HepG2 (cell line): ENCODE data around the gene TTLL10. TPM values are rescaled to one million over a fixed set of nuclear protein-coding genes. Genes with fewer than 3 reads are reported as not detected.

Experiments
- ATAC-seq: fragments of 200-7000 bp; cut with Tn5 transposase; 3 replicates; pipeline ENCODE4 v1.9.1; 2020; ENCODE audit warnings: mild to moderate bottlenecking, moderate library complexity
- BruUV-seq: library from RNA; stranded (reverse); fragments of 400-500 nt; replicated peaks from 2 replicates; lab custom pipeline; 2021; lab: Mats Ljungman, UMichigan
- CTCF ChIA-PET: fragments of 300-600 bp; formaldehyde crosslinking; extraction: SDS; loops from one replicate; lab custom pipeline; 2021; ENCODE audit warnings: low total read pairs, inconsistent platforms, low intra/inter-chr PET ratio; lab: Yijun Ruan, JAX
- POLR2A ChIA-PET: fragments of 350-600 bp; sonication (Branson Sonifier 250); formaldehyde crosslinking; loops from one replicate; lab custom pipeline; 2020; ENCODE audit warnings: antibody characterized with exemption, inconsistent platforms; lab: Yijun Ruan, JAX
- DNase-seq: peaks from one replicate; pipeline ENCODE4 v3.0.0-alpha.2; 2015; ENCODE audit warnings: low spot score
- FAIRE-seq: peaks from 3 replicates; lab custom pipeline; 2011; peaks lifted over from hg19 to GRCh38; lab: Jason Lieb, UNC
- H2AFZ ChIP-seq: one replicate; pipeline ENCODE4 v1.6.1; 2011; ENCODE audit warnings: low read length, inconsistent platforms
- H3K27ac ChIP-seq: fragments of 300-600 bp; 3 replicates; pipeline ENCODE4 v1.8.0; 2011; ENCODE audit warnings: mixed run types, mild to moderate bottlenecking, mixed read lengths, low read length, inconsistent platforms; ENCODE audit not compliant: insufficient read depth; ENCODE audit errors: extremely low read length
- H3K27me3 ChIP-seq, 2 experiments: fragments of 200-600 bp in 1 of 2; 2 replicates in 1 of 2; 3 replicates in 1 of 2; pipeline versions ENCODE4 v1.6.0 to v1.8.0; 2011; ENCODE audit warnings: low read length in 2 of 2, mild to moderate bottlenecking in 2 of 2, moderate library complexity in 2 of 2, inconsistent platforms in 1 of 2; ENCODE audit not compliant: insufficient read depth in 2 of 2, control insufficient read depth in 1 of 2
- H3K36me3 ChIP-seq, 2 experiments: fragments of 200-600 bp in 1 of 2; replicated peaks in 1 of 2; 2 replicates in 1 of 2; 3 replicates in 1 of 2; pipeline versions ENCODE4 v1.5.1 to v1.8.0; 2011; ENCODE audit warnings: low read length in 2 of 2, inconsistent platforms in 1 of 2; ENCODE audit not compliant: insufficient read depth in 2 of 2, control insufficient read depth in 1 of 2
- H3K4me1 ChIP-seq: 2 replicates; pipeline ENCODE4 v1.5.1; 2012; ENCODE audit warnings: low read length, inconsistent platforms; ENCODE audit not compliant: insufficient read depth
- H3K4me2 ChIP-seq: 2 replicates; pipeline ENCODE4 v1.6.0; 2011; ENCODE audit warnings: low read depth, low read length, inconsistent platforms
- H3K4me3 ChIP-seq, 3 experiments: fragments of 200-600 bp in 1 of 3; sonication (generic), shearing (Covaris generic) in 1 of 3; replicated peaks in 1 of 3; 2 replicates each; pipeline ENCODE4 v1.5.1; 2011 to 2016; ENCODE audit warnings: low read length in 3 of 3, inconsistent platforms in 2 of 3, low read depth in 2 of 3, mild to moderate bottlenecking in 2 of 3, control low read depth in 1 of 3, mixed read lengths in 1 of 3; ENCODE audit not compliant: insufficient read depth in 1 of 3
- H3K79me2 ChIP-seq: one replicate; pipeline ENCODE4 v1.6.1; 2011; ENCODE audit warnings: low read length, inconsistent platforms; ENCODE audit not compliant: insufficient read depth
- H3K9ac ChIP-seq: 2 replicates; pipeline ENCODE4 v1.6.0; 2011; ENCODE audit warnings: mild to moderate bottlenecking, low read depth, low read length, inconsistent platforms; ENCODE audit not compliant: insufficient read depth
- H3K9me3 ChIP-seq: 2 replicates; pipeline ENCODE4 v1.5.1; 2012; ENCODE audit warnings: mild to moderate bottlenecking, low read length
- H4K20me1 ChIP-seq: 2 replicates; pipeline ENCODE4 v1.6.0; 2011; ENCODE audit warnings: inconsistent platforms, mild to moderate bottlenecking, low read length, moderate library complexity; ENCODE audit not compliant: insufficient read depth
- CENPT ChIP-seq: sonication (generic); formaldehyde crosslinking; IDR thresholded peaks from 2 replicates; pipeline ENCODE4 v1.8.0; 2022; ENCODE audit warnings: low read depth, mild to moderate bottlenecking, moderate library complexity, missing genetic modification reagents
- DNMT3B ChIP-seq: conservative IDR thresholded peaks from 2 replicates; pipeline ENCODE4 v1.6.1; 2016; ENCODE audit warnings: missing biosample characterization, control low read depth
- ETV6 ChIP-seq: sonication (generic); formaldehyde crosslinking; conservative IDR thresholded peaks from 2 replicates; pipeline ENCODE4 v1.4.0; 2020; ENCODE audit warnings: missing genetic modification reagents
- HNRNPL ChIP-seq: fragments of 200-400 bp; formaldehyde crosslinking; IDR thresholded peaks from 2 replicates; pipeline ENCODE4 v1.6.1; 2017; ENCODE audit warnings: mild to moderate bottlenecking, low read depth, low read length
- SOX6 ChIP-seq, 2 experiments: fragments of 450-650 bp in 1 of 2; sonication (generic) in 1 of 2; formaldehyde crosslinking in 1 of 2; IDR thresholded peaks; 2 replicates each; pipeline versions ENCODE4 v1.4.0 to v1.6.1; 2017 to 2020; ENCODE audit warnings: antibody characterized with exemption in 1 of 2, mild to moderate bottlenecking in 1 of 2, missing genetic modification reagents in 1 of 2
- TEAD3 ChIP-seq: optimal IDR thresholded peaks from 2 replicates; pipeline ENCODE3; 2016; ENCODE audit warnings: borderline replicate concordance
- TMF1 ChIP-seq: sonication (generic); formaldehyde crosslinking; IDR thresholded peaks from 2 replicates; pipeline ENCODE4 v1.8.1; 2022; ENCODE audit warnings: low read depth, missing genetic modification reagents
- YY1 ChIP-seq: IDR thresholded peaks from 2 replicates; pipeline ENCODE4 v1.6.1; 2011; ENCODE audit warnings: low read length, low read depth, moderate library complexity, mild to moderate bottlenecking; ENCODE audit not compliant: insufficient read depth, insufficient replicate concordance
- ZFX ChIP-seq: sonication (generic); formaldehyde crosslinking; IDR thresholded peaks from 2 replicates; pipeline ENCODE4 v1.4.0; 2020; ENCODE audit warnings: mild to moderate bottlenecking, low read depth, missing genetic modification reagents, moderate library complexity
- ZNF674 ChIP-seq: sonication (generic); formaldehyde crosslinking; IDR thresholded peaks from 2 replicates; pipeline ENCODE4 v1.5.0; 2020; ENCODE audit warnings: low read depth, mild to moderate bottlenecking, missing genetic modification reagents
- WGBS: methylation state at CpG from one replicate; pipeline ENCODE4 v1.1.6; 2017; ENCODE audit warnings: low lambda C conversion rate; 5-methylcytosine and 5-hydroxymethylcytosine counted together
- in situ Hi-C: cut with HindIII; loops from 2 replicates; pipeline ENCODE4 v1.10.0; 2017; ENCODE audit warnings: low pct_unique_long_range_greater_than_20kb; ENCODE audit not compliant: extremely low pct_ligation_motif_present
- intact Hi-C: fragments of 100-400 bp; cut with micrococcal nuclease; formaldehyde crosslinking; loops from one replicate; pipeline ENCODE4 v1.10.0; 2022; ENCODE audit not compliant: unreplicated experiment
- polyA plus RNA-seq, 8 experiments: library from polyadenylated mRNA; depleted of rRNA in 3 of 8; stranded (reverse) in 7 of 8; unstranded in 1 of 8; fragments of >200 nt; fragmentation: Illumina TruSeq in 4 of 8; extraction: Trizol in 4 of 8; gene quantifications; 2 replicates each; pipeline versions ENCODE4 v1.2.1 to v1.2.3, GENCODE V29; 2011 to 2016; ENCODE audit warnings: low read depth in 4 of 8, missing spikeins in 1 of 8, mixed read lengths in 1 of 8; ENCODE audit not compliant: insufficient read depth in 1 of 8
- total RNA-seq, 5 experiments: library from RNA; depleted of rRNA; stranded (reverse); fragments of >200 nt; fragmentation: Illumina TruSeq; extraction: Trizol; gene quantifications; 2 replicates each; pipeline ENCODE4 v1.2.3, GENCODE V29; 2016; ENCODE audit warnings: low read depth in 1 of 5
- TF ChIP-seq, protein P1 (sequence below): sonication (generic); formaldehyde crosslinking; IDR thresholded peaks from 2 replicates; pipeline ENCODE4 v1.5.1; 2020; ENCODE audit warnings: missing genetic modification reagents, mild to moderate bottlenecking, borderline replicate concordance
- TF ChIP-seq, protein P2 (sequence below): sonication (generic); formaldehyde crosslinking; IDR thresholded peaks from 2 replicates; pipeline ENCODE4 v1.8.1; 2023; ENCODE audit warnings: mild to moderate bottlenecking, inconsistent platforms, moderate library complexity, missing genetic modification reagents, borderline replicate concordance
- TF ChIP-seq, protein P3 (sequence below): sonication (generic); formaldehyde crosslinking; IDR thresholded peaks from 2 replicates; pipeline ENCODE4 v1.8.0; 2022; ENCODE audit warnings: mild to moderate bottlenecking, missing genetic modification reagents; ENCODE audit not compliant: insufficient replicate concordance

TTLL10 gene
- total and polyA plus RNA-seq, 2 of the 13 experiments (the other 11 are each of a cell fraction or from before 2014, with no cell fraction given) = not detected

DNA sequence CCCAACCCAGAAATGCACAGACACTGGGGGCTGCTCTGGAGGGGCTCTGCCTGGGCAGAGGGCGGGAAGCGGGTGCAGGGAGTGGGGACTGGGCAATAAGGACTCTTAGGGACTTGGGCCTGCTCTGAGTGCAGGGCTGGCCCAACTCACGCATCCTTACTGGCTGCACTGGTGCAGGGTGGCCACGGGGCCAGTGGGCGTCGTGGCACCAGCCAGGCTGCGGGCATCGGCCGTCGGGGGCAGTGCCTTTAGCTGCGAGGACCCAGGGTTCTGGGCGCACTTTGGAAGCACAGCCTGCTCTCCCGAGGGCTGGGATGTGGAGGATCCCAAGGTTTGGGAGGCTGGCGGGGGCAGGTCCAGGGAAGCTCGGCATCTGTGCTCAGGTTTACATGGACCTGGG lies 27.1 kb upstream of the TTLL10 start:
- in situ Hi-C loops (no loop called here), intact Hi-C loops (no loop called here)
- BruUV-seq = no TSS peak
- Histone ChIP-seq H3K27ac (no peak overlapping the region), H3K4me2 (no peak overlapping the region), H2AFZ (no peak overlapping the region), H3K27me3 (no peaks in the 10 kb centered on the region), H3K4me3 (no peak overlapping the region), H3K79me2 (no peaks in the 10 kb centered on the region), H4K20me1 (no peaks in the 10 kb centered on the region), H3K9ac (no peak overlapping the region), H3K4me1 (peaks cover 10% of the 10 kb centered on the region; the same call in 1 of the 2 replicates), H3K36me3 (no peaks in the 10 kb centered on the region), H3K9me3 (no peaks in the 10 kb centered on the region)
- 79% methylated on average over 2 of the region's 15 CpGs for WGBS
- CTCF ChIA-PET = no interaction called here
- POLR2A ChIA-PET = no interaction called here
- FAIRE-seq = no peak
- no peak for TF ChIP-seq SOX6 (IDR thresholded peaks at IDR 0.05)
- TF ChIP-seq SOX6 (CRISPR knock-in tag; IDR thresholded peaks at IDR 0.05) = no peak
- no peak for TF ChIP-seq CENPT (CRISPR knock-in tag)
- TF ChIP-seq HNRNPL = 0 out of 2 replicates have a peak, but pooled peaks have one; percentile 49
- DNase-seq = no peak
- ATAC-seq = no peak

DNA sequence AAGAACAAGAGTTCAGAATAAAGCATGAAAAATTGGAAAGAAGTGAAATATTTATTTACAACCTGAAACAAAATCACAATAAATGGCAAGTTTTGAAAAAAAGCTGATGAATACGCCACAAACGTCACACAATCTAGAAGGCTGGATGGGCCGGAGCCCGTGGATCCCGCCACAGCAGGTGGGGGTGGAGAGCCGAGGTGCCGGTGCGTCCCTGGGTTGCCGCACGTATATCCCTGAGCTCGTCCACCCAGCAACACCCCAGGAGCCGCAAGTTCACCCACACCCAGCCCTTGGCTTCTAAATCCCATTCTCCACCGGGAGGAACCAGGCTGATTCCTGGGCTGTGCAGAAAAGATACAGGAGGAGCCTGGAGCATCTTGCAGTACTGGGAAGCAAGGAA lies 25.6 kb upstream of the TTLL10 start:
- 96% methylated on average over 12 of the region's 13 CpGs for WGBS
- H3K27me3 ChIP-seq = no peaks in the 10 kb centered on the region
- in situ Hi-C loops = no loop called here
- FAIRE-seq = no peak
- no peak overlapping the region for H3K4me2 ChIP-seq
- H3K9me3 ChIP-seq = no peaks in the 10 kb centered on the region
- TF ChIP-seq ZFX (CRISPR knock-in tag) = no peak
- no peak for TF ChIP-seq DNMT3B (CRISPR knock-in tag)
- TF ChIP-seq, protein P1, sequence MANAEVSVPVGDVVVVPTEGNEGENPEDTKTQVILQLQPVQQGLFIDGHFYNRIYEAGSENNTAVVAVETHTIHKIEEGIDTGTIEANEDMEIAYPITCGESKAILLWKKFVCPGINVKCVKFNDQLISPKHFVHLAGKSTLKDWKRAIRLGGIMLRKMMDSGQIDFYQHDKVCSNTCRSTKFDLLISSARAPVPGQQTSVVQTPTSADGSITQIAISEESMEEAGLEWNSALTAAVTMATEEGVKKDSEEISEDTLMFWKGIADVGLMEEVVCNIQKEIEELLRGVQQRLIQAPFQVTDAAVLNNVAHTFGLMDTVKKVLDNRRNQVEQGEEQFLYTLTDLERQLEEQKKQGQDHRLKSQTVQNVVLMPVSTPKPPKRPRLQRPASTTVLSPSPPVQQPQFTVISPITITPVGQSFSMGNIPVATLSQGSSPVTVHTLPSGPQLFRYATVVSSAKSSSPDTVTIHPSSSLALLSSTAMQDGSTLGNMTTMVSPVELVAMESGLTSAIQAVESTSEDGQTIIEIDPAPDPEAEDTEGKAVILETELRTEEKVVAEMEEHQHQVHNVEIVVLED (CRISPR knock-in tag) = no peak
- TF ChIP-seq TEAD3 = no peak
- TF ChIP-seq TMF1 (CRISPR knock-in tag) = no peak
- TF ChIP-seq YY1 = no peak
- no peak for TF ChIP-seq ZNF674 (CRISPR knock-in tag)
- TF ChIP-seq, protein P2, sequence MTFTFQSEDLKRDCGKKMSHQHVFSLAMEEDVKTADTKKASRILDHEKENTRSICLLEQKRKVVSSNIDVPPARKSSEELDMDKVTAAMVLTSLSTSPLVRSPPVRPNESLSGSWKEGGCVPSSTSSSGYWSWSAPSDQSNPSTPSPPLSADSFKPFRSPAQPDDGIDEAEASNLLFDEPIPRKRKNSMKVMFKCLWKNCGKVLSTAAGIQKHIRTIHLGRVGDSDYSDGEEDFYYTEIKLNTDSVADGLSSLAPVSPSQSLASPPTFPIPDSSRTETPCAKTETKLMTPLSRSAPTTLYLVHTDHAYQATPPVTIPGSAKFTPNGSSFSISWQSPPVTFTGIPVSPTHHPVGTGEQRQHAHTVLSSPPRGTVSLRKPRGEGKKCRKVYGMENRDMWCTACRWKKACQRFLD (CRISPR knock-in tag) = no peak
- TF ChIP-seq, protein P3, sequence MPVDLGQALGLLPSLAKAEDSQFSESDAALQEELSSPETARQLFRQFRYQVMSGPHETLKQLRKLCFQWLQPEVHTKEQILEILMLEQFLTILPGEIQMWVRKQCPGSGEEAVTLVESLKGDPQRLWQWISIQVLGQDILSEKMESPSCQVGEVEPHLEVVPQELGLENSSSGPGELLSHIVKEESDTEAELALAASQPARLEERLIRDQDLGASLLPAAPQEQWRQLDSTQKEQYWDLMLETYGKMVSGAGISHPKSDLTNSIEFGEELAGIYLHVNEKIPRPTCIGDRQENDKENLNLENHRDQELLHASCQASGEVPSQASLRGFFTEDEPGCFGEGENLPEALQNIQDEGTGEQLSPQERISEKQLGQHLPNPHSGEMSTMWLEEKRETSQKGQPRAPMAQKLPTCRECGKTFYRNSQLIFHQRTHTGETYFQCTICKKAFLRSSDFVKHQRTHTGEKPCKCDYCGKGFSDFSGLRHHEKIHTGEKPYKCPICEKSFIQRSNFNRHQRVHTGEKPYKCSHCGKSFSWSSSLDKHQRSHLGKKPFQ (CRISPR knock-in tag) = no peak
- no peak for TF ChIP-seq ETV6 (CRISPR knock-in tag)
- H3K27ac ChIP-seq = no peak overlapping the region
- peaks cover 10% of the 10 kb centered on the region; the same call in 1 of the 2 replicates for H3K4me1 ChIP-seq
- no TSS peak for BruUV-seq
- ATAC-seq = no peak
- ChIA-PET POLR2A (no interaction called here), CTCF (no interaction called here)
- H3K79me2 ChIP-seq = no peaks in the 10 kb centered on the region
- intact Hi-C loops = no loop called here
- no peak overlapping the region for H3K9ac ChIP-seq
- H3K4me3 ChIP-seq = no peak overlapping the region
- no peak for DNase-seq
- no peaks in the 10 kb centered on the region for H4K20me1 ChIP-seq
- H3K36me3 ChIP-seq = no peaks in the 10 kb centered on the region
- H2AFZ ChIP-seq = no peak overlapping the region
